BLaER1 (cell line): ENCODE data around the gene OR10A5.
"Not testable (repeated sequence)": the region's sequence is repeated elsewhere in the genome, so short reads cannot be mapped to it uniquely, and the experiment has no call there.

Experiments used
- H3K27ac ChIP-seq: shearing (Covaris generic); formaldehyde crosslinking; 2 replicates; pipeline ENCODE4 v1.8.1; 2022
- H3K27me3 ChIP-seq: shearing (Covaris generic); formaldehyde crosslinking; 2 replicates; pipeline ENCODE4 v1.8.1; 2022
- H3K36me3 ChIP-seq: shearing (Covaris generic); formaldehyde crosslinking; 2 replicates; pipeline ENCODE4 v1.8.1; 2022
- H3K4me1 ChIP-seq: shearing (Covaris generic); formaldehyde crosslinking; 2 replicates; pipeline ENCODE4 v1.8.1; 2022
- H3K4me2 ChIP-seq: shearing (Covaris generic); formaldehyde crosslinking; 2 replicates; pipeline ENCODE4 v1.8.1; 2022
- H3K4me3 ChIP-seq: shearing (Covaris generic); formaldehyde crosslinking; 2 replicates; pipeline ENCODE4 v1.8.1; 2022
- H3K9ac ChIP-seq: shearing (Covaris generic); formaldehyde crosslinking; 2 replicates; pipeline ENCODE4 v1.8.1; 2022
- H3K9me3 ChIP-seq: shearing (Covaris generic); formaldehyde crosslinking; 2 replicates; pipeline ENCODE4 v1.8.1; 2022
- H4K20me1 ChIP-seq: shearing (Covaris generic); formaldehyde crosslinking; 2 replicates; pipeline ENCODE4 v1.8.1; 2022
- Cebpa-rat ChIP-seq: shearing (Covaris generic); IDR thresholded peaks from 2 replicates; pipeline ENCODE4 v1.8.1; 2022

The OR10A5 gene

DNA sequence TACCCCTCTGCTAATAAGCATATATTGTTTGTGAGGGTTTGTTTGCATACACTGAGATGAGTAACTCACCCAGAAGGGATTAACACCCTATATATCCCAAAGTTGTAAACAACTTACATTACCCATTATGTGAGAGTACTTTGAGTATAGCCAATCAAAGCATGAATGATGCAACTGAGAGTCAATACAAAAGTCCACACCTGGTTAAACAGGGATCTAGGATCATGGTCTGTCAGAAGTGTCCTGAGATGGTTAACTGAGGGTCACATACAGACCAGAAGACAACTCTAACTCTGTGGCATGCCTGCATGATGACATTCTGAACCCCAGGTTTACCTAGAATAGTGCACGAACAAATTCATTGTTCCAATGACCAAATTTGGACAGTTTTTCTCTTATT, 17.4 kb upstream of the OR10A5 start:
- no peak overlapping the region for H3K4me2 ChIP-seq
- H3K9me3 ChIP-seq: no peaks in the 10 kb centered on the region
- no peaks in the 10 kb centered on the region for H3K4me1 ChIP-seq
- no peak overlapping the region for H3K4me3 ChIP-seq
- no peak for TF ChIP-seq Cebpa-rat
- no peaks in the 10 kb centered on the region for H3K27me3 ChIP-seq
- H3K27ac ChIP-seq: no peak overlapping the region
- no peak overlapping the region for H3K9ac ChIP-seq
- no peaks in the 10 kb centered on the region for H4K20me1 ChIP-seq
- no peaks in the 10 kb centered on the region for H3K36me3 ChIP-seq

GRCh38 chr11:6833356-6833755, 12.1 kb upstream of the OR10A5 start:
- Histone ChIP-seq H3K4me1 (no peaks in the 10 kb centered on the region), H3K9ac (no peak overlapping the region), H3K27ac (no peak overlapping the region), H3K36me3 (no peaks in the 10 kb centered on the region), H4K20me1 (no peaks in the 10 kb centered on the region), H3K27me3 (no peaks in the 10 kb centered on the region), H3K9me3 (no peaks in the 10 kb centered on the region), H3K4me3 (no peak overlapping the region), H3K4me2 (no peak overlapping the region)
- no peak for TF ChIP-seq Cebpa-rat

- no peak overlapping the region for H3K4me2 ChIP-seq
- no peak for TF ChIP-seq Cebpa-rat
- H3K27me3 ChIP-seq: no peaks in the 10 kb centered on the region
- H3K36me3 ChIP-seq: no peaks in the 10 kb centered on the region
- H3K9ac ChIP-seq: no peak overlapping the region
- no peaks in the 10 kb centered on the region for H3K9me3 ChIP-seq
- no peaks in the 10 kb centered on the region for H4K20me1 ChIP-seq
- no peaks in the 10 kb centered on the region for H3K4me1 ChIP-seq
- no peak overlapping the region for H3K4me3 ChIP-seq
- H3K27ac ChIP-seq: no peak overlapping the region
Measured at GRCh38 chr11:6834021-6834420, 11.5 kb upstream of the OR10A5 start.

GRCh38 chr11:6841694-6842093, 3.8 kb upstream of the OR10A5 start:
- H3K4me3 ChIP-seq: no peak overlapping the region
- no peak overlapping the region for H3K4me2 ChIP-seq
- no peaks in the 10 kb centered on the region for H3K9me3 ChIP-seq
- H3K36me3 ChIP-seq: no peaks in the 10 kb centered on the region
- H3K9ac ChIP-seq: no peak overlapping the region
- no peak for TF ChIP-seq Cebpa-rat
- no peaks in the 10 kb centered on the region for H4K20me1 ChIP-seq
- no peaks in the 10 kb centered on the region for H3K27me3 ChIP-seq
- no peak overlapping the region for H3K27ac ChIP-seq
- no peaks in the 10 kb centered on the region for H3K4me1 ChIP-seq

DNA sequence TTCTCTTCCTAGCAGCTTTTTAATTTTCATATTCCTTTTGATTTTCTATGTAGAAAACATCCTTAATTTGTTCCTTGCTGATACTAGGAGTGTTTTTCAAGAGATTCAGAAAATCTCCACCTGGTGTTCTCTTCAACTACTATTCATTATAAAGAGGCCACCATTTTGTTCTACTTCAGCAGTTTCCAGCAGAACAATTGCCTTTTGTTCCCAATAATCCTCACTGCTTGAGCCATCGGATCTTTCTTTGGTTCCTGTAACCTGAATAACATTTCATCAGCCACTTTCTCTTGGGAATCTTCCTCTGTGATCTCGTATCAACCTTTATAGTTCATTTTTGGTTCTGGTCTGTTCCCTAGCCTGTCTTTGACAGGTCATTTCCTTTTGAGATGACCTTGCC, 1.8 kb upstream of the OR10A5 start:
- no peak overlapping the region for H3K4me3 ChIP-seq
- no peak overlapping the region for H3K4me2 ChIP-seq
- no peaks in the 10 kb centered on the region for H4K20me1 ChIP-seq
- no peak for TF ChIP-seq Cebpa-rat
- no peak overlapping the region for H3K9ac ChIP-seq
- no peaks in the 10 kb centered on the region for H3K9me3 ChIP-seq
- H3K27ac ChIP-seq: no peak overlapping the region
- no peaks in the 10 kb centered on the region for H3K36me3 ChIP-seq
- no peaks in the 10 kb centered on the region for H3K4me1 ChIP-seq
- no peaks in the 10 kb centered on the region for H3K27me3 ChIP-seq

GRCh38 chr11:6844356-6844755, 1.1 kb upstream of the OR10A5 start:
- no peaks in the 10 kb centered on the region for H3K9me3 ChIP-seq
- no peaks in the 10 kb centered on the region for H3K36me3 ChIP-seq
- no peaks in the 10 kb centered on the region for H3K4me1 ChIP-seq
- no peak overlapping the region for H3K4me2 ChIP-seq
- H4K20me1 ChIP-seq: no peaks in the 10 kb centered on the region
- no peaks in the 10 kb centered on the region for H3K27me3 ChIP-seq
- TF ChIP-seq Cebpa-rat: no peak
- H3K27ac ChIP-seq: no peak overlapping the region
- no peak overlapping the region for H3K9ac ChIP-seq
- H3K4me3 ChIP-seq: no peak overlapping the region

DNA sequence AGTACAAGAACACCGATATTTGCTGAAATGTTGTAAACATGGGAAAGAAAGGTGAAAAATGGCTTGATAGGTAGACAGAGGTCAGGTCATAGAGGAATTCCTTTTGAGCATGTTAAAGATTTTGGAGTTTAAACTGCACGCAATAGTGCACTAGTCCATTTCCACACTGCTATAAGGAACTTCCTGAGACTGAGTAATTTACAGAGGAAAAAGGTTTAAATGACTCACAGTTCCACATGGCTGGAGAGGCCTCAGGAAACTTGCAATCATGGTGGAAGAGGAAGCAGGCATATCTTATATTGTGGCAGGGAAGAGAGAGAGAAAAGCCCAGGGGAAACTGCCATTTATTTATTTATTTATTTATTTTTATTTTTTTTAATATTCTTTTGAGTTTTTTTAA, 5.0 kb downstream of the OR10A5 start:
- Histone ChIP-seq H3K4me2 (no peak overlapping the region), H3K27me3 (no peaks in the 10 kb centered on the region), H3K9ac (no peak overlapping the region), H3K36me3 (no peaks in the 10 kb centered on the region), H4K20me1 (no peaks in the 10 kb centered on the region), H3K9me3 (peaks cover 12% of the 10 kb centered on the region; the same call in 1 of the 2 replicates), H3K4me3 (no peak overlapping the region), H3K4me1 (no peaks in the 10 kb centered on the region), H3K27ac (no peak overlapping the region)
- TF ChIP-seq Cebpa-rat: no peak

DNA sequence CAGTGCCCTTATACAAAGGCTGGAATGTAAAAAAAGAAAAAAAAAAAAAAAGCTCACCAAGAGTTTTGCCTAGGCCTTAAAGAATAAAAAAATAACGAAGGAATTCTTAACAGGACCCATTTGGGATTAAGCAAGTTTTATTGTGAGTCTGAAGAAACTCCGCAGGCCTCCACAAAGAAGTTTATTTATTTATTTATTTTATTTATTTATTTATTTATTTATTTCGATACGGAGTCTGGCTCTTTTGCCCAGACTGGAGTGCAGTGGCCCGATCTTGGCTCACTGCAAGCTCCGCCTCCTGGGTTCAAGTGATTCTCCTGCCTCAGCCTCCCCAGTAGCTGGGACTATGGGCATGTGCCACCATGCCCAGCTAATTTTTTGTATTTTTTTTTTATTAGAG, 9.3 kb downstream of the OR10A5 start:
- not testable (repeated sequence) for H3K36me3 ChIP-seq, H3K4me1 ChIP-seq, H4K20me1 ChIP-seq, H3K27ac ChIP-seq, H3K9ac ChIP-seq, H3K4me2 ChIP-seq, H3K27me3 ChIP-seq, H3K4me3 ChIP-seq
- H3K9me3 ChIP-seq: peaks cover 12% of the 10 kb centered on the region; the same call in 1 of the 2 replicates

DNA sequence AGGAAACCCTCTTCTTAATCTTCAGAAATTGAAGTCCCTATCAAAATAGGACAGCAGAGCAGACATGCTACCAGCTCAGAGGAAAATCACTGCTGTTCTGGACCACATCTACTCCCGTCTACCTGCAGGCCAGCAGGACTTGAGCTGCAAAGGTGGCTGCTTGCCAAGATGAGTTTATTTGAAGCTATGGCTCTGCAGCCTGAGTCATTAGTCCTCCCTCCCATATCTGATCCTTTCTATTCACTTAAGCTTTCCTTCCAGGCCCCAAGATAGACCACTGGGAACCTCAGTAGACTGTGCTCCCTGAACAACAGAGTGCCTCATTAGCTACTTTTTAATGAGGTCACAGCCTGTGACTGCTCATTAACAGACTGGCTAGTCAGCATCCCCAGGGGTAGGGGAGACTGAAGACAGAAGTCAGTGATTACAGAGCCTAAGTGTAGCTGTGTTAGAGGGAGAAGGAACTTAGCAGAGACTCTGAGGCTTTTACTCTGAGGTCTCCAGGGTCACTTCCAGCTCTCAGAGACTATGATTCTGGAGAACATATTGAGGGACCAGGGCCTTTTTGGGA, 10.6 kb downstream of the OR10A5 start:
- TF ChIP-seq Cebpa-rat: no peak
- no peak overlapping the region for H3K4me2 ChIP-seq
- H3K4me3 ChIP-seq: no peak overlapping the region

DNA sequence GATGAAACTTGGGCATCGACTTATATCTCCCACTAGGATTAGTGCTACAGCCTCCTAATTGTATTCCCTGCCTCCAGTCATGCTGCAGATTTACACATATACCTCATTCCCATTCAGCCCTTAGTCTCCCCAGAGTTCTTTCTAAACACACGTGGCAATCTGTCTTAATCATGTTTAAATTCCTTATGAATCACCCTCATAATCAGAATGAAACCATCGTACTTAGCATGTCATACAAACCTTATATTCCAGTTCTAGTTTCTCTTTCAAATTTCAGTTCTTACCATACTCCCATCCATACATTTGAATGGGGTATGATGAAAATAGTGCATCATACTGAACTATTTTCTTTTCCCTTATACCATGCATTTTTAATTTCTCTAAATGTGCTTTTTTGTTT, 11.4 kb downstream of the OR10A5 start:
- Histone ChIP-seq H3K4me2 (no peak overlapping the region), H3K27ac (no peak overlapping the region), H3K9me3 (peaks cover 9% of the 10 kb centered on the region; the same call in 1 of the 2 replicates), H3K27me3 (no peaks in the 10 kb centered on the region), H3K4me3 (no peak overlapping the region), H4K20me1 (no peaks in the 10 kb centered on the region), H3K36me3 (no peaks in the 10 kb centered on the region), H3K4me1 (no peaks in the 10 kb centered on the region), H3K9ac (no peak overlapping the region)
- TF ChIP-seq Cebpa-rat: no peak

More for the DNA sequence above, 10.6 kb downstream of the OR10A5 start:
- Histone ChIP-seq H3K36me3 (no peaks in the 10 kb centered on the region), H3K27me3 (no peaks in the 10 kb centered on the region), H4K20me1 (no peaks in the 10 kb centered on the region), H3K9ac (no peak overlapping the region), H3K9me3 (peaks cover 12% of the 10 kb centered on the region; the same call in 1 of the 2 replicates), H3K27ac (no peak overlapping the region), H3K4me1 (no peaks in the 10 kb centered on the region)

GRCh38 chr11:6862961-6863360, 17.5 kb downstream of the OR10A5 start, which contains the start of gene OR10A2:
TSS of gene OR10A2 (plus strand) at chr11:6863057. CDS start at chr11:6869755, 6,698 bp downstream.
- Histone ChIP-seq H3K27me3 (no peaks in the 10 kb centered on the region), H3K9me3 (no peaks in the 10 kb centered on the region), H4K20me1 (no peaks in the 10 kb centered on the region), H3K4me3 (no peak within 1 kb of the TSS), H3K4me1 (no peaks in the 10 kb centered on the region), H3K36me3 (no peaks in the 10 kb centered on the region), H3K27ac (no peak within 1 kb of the TSS), H3K9ac (no peak within 1 kb of the TSS), H3K4me2 (no peak within 1 kb of the TSS)
- no peak for TF ChIP-seq Cebpa-rat
